Lung microvascular endothelial cell (primary cell): ENCODE results near the gene DNASE2. TPM values are rescaled to one million over a fixed set of nuclear protein-coding genes. Genes with fewer than 3 reads are reported as not detected.

Experiments used
- DNase-seq, 2 donors: peaks; one replicate each; pipeline versions ENCODE4 v3.0.0 to v3.0.0-alpha.2; 2010; ENCODE audit warnings: low read depth in 2 of 2
- total RNA-seq: library from RNA; depleted of rRNA; stranded (reverse); fragments of >200 nt; gene quantifications from 2 replicates; pipeline ENCODE4 v1.2.1, GENCODE V29; 2014

Gene DNASE2
- total RNA-seq, 1 donor from 2014 or later, result 23.6 TPM

GRCh38 chr19:12886969-12887747, 5.9 kb upstream of the DNASE2 start, which contains the start of gene KLF1:
TSS of gene KLF1 (minus strand) at chr19:12887201. CDS start at chr19:12887140, 61 bp downstream.
- no peak for DNase-seq

- no peak for DNase-seq
These were observed 5.4 kb upstream of the DNASE2 start for GRCh38 chr19:12886651-12886968.

GRCh38 chr19:12885749-12886650, 4.8 kb upstream of the DNASE2 start:
- DNase-seq, result no peak

- peak; percentile 47 to 67 for DNase-seq
These were observed 3.9 kb upstream of the DNASE2 start for GRCh38 chr19:12884926-12885748.

GRCh38 chr19:12884627-12884925, 3.3 kb upstream of the DNASE2 start:
- DNase-seq, result no peak

GRCh38 chr19:12884202-12884601, 3.0 kb upstream of the DNASE2 start:
- DNase-seq, result no peak

GRCh38 chr19:12882589-12882988, 1.3 kb upstream of the DNASE2 start:
- no peak for DNase-seq

- DNase-seq, result peak; percentile 15 to 36
These were observed 588 bp downstream of the DNASE2 start for GRCh38 chr19:12880551-12881171.

- DNase-seq, result no peak
These were observed 6.2 kb downstream of the DNASE2 start for GRCh38 chr19:12875086-12875485.

GRCh38 chr19:12873891-12874745, 7.1 kb downstream of the DNASE2 start:
- DNase-seq, result no peak

- peak; percentile 78 to 85 for DNase-seq
These were observed 8.0 kb downstream of the DNASE2 start for GRCh38 chr19:12872941-12873890.

GRCh38 chr19:12872255-12872654, 9.0 kb downstream of the DNASE2 start:
- no peak for DNase-seq

- DNase-seq, result no peak
These were observed 9.6 kb downstream of the DNASE2 start for GRCh38 chr19:12871681-12872080.

- DNase-seq, result peak; percentile 28 to 37
These were observed 12.6 kb downstream of the DNASE2 start for GRCh38 chr19:12868540-12869112.

GRCh38 chr19:12867120-12868099, 13.8 kb downstream of the DNASE2 start:
- DNase-seq, result peak; percentile 54 to 74

- DNase-seq, result no peak
These were observed 14.7 kb downstream of the DNASE2 start for GRCh38 chr19:12866416-12867119.
